Measurements from ENCODE around the gene CSNK1G1.

- TF ChIP-seq POLR2A (IDR thresholded peaks at IDR 0.05; ENCODE audit: low read depth, low read length): no peak
- no peak for TF ChIP-seq POLR2AphosphoS5 (IDR thresholded peaks at IDR 0.05; ENCODE audit: low read depth, low read length)
Observed at GRCh38 chr15:64354688-64355344, 1.2 kb downstream of the CSNK1G1 start.
